ENCODE results near the gene UBE2E2. TPM values are rescaled to one million over a fixed set of nuclear protein-coding genes. Genes with fewer than 3 reads are reported as not detected.

The UBE2E2 gene
- total RNA-seq, 1 donor = 41.5 TPM

DNA sequence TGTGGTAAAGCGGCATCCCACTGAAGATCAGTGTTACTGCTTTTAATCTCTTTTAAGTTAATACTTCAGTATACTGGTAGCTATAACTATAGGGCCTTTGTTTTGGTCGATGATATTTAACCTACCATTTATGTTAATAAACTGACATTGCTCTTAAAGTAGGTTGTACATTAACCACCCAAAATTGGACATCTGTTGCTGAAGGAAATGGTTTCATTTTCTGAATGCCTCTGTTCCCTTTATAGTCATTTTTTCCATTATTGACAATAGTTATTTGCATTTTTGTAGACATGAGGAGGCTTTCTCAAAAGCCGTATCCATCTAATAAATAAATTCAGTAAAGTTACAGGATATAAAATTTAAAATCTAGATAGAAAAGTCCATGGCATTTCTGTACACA is 350.2 kb downstream of the UBE2E2 start:
- H3K4me3 ChIP-seq (ENCODE audit: low read depth, low read length) = no peak overlapping the region
- no peak for TF ChIP-seq CTCF (IDR thresholded peaks at IDR 0.05; ENCODE audit: insufficient read depth, low read depth, low read length)
- no peak for DNase-seq (ENCODE audit: low read depth)

DNA sequence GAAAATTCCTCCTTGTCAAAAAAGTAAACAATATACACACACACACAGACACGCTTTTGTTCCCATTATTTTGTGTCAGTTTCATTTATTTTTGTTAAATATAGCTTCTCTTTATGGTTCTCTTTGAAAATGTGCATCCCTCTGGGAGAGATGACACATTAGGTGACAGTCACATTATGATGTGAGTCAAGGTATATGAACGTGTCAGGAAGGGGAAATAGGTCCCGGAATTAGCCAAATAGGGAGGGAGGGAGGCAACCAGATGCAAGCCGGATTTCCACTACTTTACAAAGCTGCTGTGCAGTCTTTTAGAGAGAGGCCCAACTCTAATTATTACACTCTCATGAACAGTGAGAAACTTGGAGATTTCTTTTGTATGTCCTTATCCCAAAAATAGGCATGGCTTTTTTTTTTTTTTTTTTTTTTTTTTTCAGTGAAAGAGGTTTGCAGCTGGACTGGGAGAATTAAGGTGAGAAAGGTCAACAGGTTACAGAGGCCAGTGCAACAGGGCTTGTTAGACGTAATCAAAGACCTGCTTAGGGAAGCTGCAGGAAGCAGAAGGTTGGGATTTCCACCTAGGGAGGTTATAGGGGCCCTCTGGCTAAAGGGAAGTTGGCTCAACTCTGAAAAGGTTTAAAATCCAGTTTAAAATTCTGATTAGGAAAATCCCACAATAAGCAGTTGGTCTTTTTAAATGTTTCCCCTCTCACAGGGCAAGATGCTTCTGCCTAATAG is 362.1 kb downstream of the UBE2E2 start:
- no peak for DNase-seq (ENCODE audit: low read depth)
- no peak for TF ChIP-seq CTCF (IDR thresholded peaks at IDR 0.05; ENCODE audit: insufficient read depth, low read depth, low read length)
- no peak overlapping the region for H3K4me3 ChIP-seq (ENCODE audit: low read depth, low read length)

DNA sequence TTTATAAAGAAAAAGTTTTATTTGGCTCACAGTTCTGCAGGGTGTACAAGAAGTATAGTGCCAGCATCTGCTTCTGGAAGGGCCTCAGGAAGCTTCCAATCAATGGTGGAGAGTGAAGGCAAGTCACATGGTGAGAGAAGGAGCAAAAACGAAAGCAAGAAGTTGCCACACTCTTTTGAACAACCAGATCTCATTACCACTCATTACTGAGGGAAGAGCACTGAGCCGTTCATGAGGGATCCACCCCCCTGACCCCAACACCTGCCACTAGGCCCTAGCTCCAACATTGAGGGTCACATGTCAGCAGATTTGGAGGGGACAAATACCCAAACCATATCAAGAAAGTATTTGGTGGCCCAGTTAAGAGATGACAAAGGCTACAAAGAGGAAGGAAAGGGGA is 363.4 kb downstream of the UBE2E2 start:
- DNase-seq (ENCODE audit: low read depth) = no peak
- no peak for TF ChIP-seq CTCF (IDR thresholded peaks at IDR 0.05; ENCODE audit: insufficient read depth, low read depth, low read length)
- no peak overlapping the region for H3K4me3 ChIP-seq (ENCODE audit: low read depth, low read length)

- DNase-seq (ENCODE audit: low read depth) = peak; percentile 87
- H3K4me3 ChIP-seq (ENCODE audit: low read depth, low read length) = no peak overlapping the region
- no peak for TF ChIP-seq CTCF (IDR thresholded peaks at IDR 0.05; ENCODE audit: insufficient read depth, low read depth, low read length)
Observed at GRCh38 chr3:23567917-23568316, 364.8 kb downstream of the UBE2E2 start.

DNA sequence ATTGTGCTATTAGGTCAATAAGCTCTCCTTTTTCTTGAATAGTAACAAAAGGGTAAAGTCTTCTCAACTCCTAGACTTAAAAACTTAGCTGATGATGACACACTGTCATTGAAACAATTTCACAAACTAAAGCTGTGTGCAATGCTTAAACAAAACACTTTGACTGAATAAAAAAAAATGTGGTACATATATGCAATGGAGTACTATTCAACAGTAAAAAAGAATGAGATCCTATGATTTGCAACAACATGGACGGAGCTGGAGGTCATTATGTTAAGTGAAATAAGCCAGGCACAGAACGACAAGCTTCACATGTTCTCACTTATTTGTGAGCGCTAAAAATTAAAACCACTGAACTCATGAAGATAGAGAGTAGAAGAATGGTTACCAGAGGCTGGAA is 370.7 kb downstream of the UBE2E2 start:
- no peak for DNase-seq (ENCODE audit: low read depth)
- no peak overlapping the region for H3K4me3 ChIP-seq (ENCODE audit: low read depth, low read length)

GRCh38 chr3:23574822-23575315 is 371.7 kb downstream of the UBE2E2 start:
- TF ChIP-seq CTCF (IDR thresholded peaks at IDR 0.05; ENCODE audit: insufficient read depth, low read depth, low read length) = no peak

More for the DNA sequence above, 370.7 kb downstream of the UBE2E2 start:
- TF ChIP-seq CTCF (IDR thresholded peaks at IDR 0.05; ENCODE audit: insufficient read depth, low read depth, low read length) = no peak

DNA sequence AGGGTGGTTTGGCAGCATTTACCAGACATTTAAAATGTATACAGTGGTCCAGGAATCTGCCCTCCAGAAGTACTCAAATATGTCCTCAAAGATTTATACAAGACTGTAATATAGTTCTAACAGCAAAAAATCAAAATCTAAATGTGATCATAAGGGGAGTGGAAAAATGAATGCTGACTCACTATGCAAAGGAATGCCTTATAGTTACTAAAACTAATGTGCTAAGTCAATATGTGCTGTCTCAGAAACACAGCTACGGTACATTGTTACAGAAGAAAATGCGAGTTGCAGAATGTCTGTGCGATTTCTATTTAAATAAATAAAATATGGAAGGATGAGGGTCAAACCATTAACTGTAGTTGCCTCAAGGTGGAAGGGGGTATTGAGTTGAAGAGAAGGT is 372.6 kb downstream of the UBE2E2 start:
- H3K4me3 ChIP-seq (ENCODE audit: low read depth, low read length) = no peak overlapping the region
- no peak for DNase-seq (ENCODE audit: low read depth)
- TF ChIP-seq CTCF (IDR thresholded peaks at IDR 0.05; ENCODE audit: insufficient read depth, low read depth, low read length) = no peak

More at GRCh38 chr3:23574822-23575315, 371.7 kb downstream of the UBE2E2 start:
- H3K4me3 ChIP-seq (ENCODE audit: low read depth, low read length) = no peak overlapping the region
- no peak for DNase-seq (ENCODE audit: low read depth)

All from fibroblast of villous mesenchyme (primary cell).